CD4-positive, alpha-beta memory T cell (primary cell): Measurements from ENCODE around the gene PRKCD. TPM values are rescaled to one million over a fixed set of nuclear protein-coding genes. Genes with fewer than 3 reads are reported as not detected.

ENCODE experiments used
- CTCF ChIA-PET: fragments of 350-600 bp; sonication (Branson Sonifier 250); formaldehyde crosslinking; loops from one replicate; lab custom pipeline; 2021; ENCODE audit warnings: inconsistent platforms; ENCODE audit not compliant: partially characterized antibody; lab: Charles Lee
- POLR2A ChIA-PET: fragments of 350-600 bp; sonication (Branson Sonifier 250); formaldehyde crosslinking; loops from one replicate; lab custom pipeline; 2021; ENCODE audit not compliant: partially characterized antibody; lab: Charles Lee
- DNase-seq, 5 donors: peaks; one replicate each; pipeline versions ENCODE4 v3.0.0 to v3.0.0-alpha.2; 2020 to 2022; ENCODE audit warnings: mixed read lengths in 1 of 5
- H3K27ac ChIP-seq: one replicate; pipeline ENCODE4 v1.7.0; 2013; ENCODE audit warnings: low read depth, low read length
- H3K27me3 ChIP-seq: 2 replicates; pipeline ENCODE4 v1.7.0; 2013; ENCODE audit warnings: mild to moderate bottlenecking, low read length, moderate library complexity; ENCODE audit not compliant: insufficient read depth
- H3K36me3 ChIP-seq: 2 replicates; pipeline ENCODE4 v1.7.0; 2013; ENCODE audit warnings: mild to moderate bottlenecking, low read length, moderate library complexity; ENCODE audit not compliant: insufficient read depth
- H3K4me1 ChIP-seq: 2 replicates; pipeline ENCODE4 v1.7.0; 2013; ENCODE audit warnings: mild to moderate bottlenecking, low read length, moderate library complexity; ENCODE audit not compliant: insufficient read depth
- H3K4me3 ChIP-seq, 2 donors: one replicate each; pipeline ENCODE4 v1.7.0; 2013; ENCODE audit warnings: low read length in 2 of 2, mild to moderate bottlenecking in 1 of 2
- H3K9me3 ChIP-seq, 2 donors: one replicate each; pipeline ENCODE4 v1.7.0; 2013; ENCODE audit warnings: low read length in 2 of 2, control low read depth in 1 of 2; ENCODE audit not compliant: control insufficient read depth in 1 of 2
- H3K27ac Mint-ChIP-seq, 7 donors: one replicate each; pipeline ENCODE4 v1.8.0; 2020 to 2021; ENCODE audit warnings: mixed read lengths in 7 of 7, mild to moderate bottlenecking in 6 of 7, inconsistent platforms in 3 of 7, moderate library complexity in 3 of 7
- H3K27me3 Mint-ChIP-seq, 2 donors: one replicate each; pipeline ENCODE4 v1.8.0; 2020 to 2021; ENCODE audit warnings: mixed read lengths in 2 of 2
- H3K36me3 Mint-ChIP-seq, 2 donors: one replicate each; pipeline ENCODE4 v1.8.0; 2020 to 2021; ENCODE audit warnings: mixed read lengths in 2 of 2, inconsistent platforms in 1 of 2, mild to moderate bottlenecking in 1 of 2
- H3K4me1 Mint-ChIP-seq, 4 donors: one replicate each; pipeline ENCODE4 v1.8.0; 2020 to 2021; ENCODE audit warnings: mixed read lengths in 4 of 4, mild to moderate bottlenecking in 1 of 4
- H3K4me3 Mint-ChIP-seq, 8 donors: one replicate each; pipeline ENCODE4 v1.8.0; 2020 to 2021; ENCODE audit warnings: mixed read lengths in 8 of 8, mild to moderate bottlenecking in 7 of 8, moderate library complexity in 6 of 8, inconsistent platforms in 3 of 8
- H3K9me3 Mint-ChIP-seq, 8 donors: one replicate each; pipeline ENCODE4 v1.8.0; 2020 to 2021; ENCODE audit warnings: mixed read lengths in 8 of 8, mild to moderate bottlenecking in 5 of 8, inconsistent platforms in 3 of 8, moderate library complexity in 1 of 8
- intact Hi-C: fragments of 100-400 bp; cut with micrococcal nuclease; formaldehyde crosslinking; loops from one replicate; pipeline ENCODE4 v1.15.1; 2023
- polyA plus RNA-seq, 2 donors: library from polyadenylated mRNA; unstranded; fragments of 300-500 nt; fragmentation: Illumina TruSeq; gene quantifications; one replicate each; pipeline ENCODE4 v1.2.3, GENCODE V29; 2021
- total RNA-seq, 2 experiments: library from RNA; stranded (reverse); gene quantifications; one replicate each; pipeline ENCODE4 v1.2.3, GENCODE V29; 2021

Gene PRKCD
- total and polyA plus RNA-seq, 4 experiments from 2014 or later, result 6.6 to 26.4 (median 16.1) TPM

- Histone ChIP-seq H3K4me1 (peaks cover 19% of the 10 kb centered on the region), H3K36me3 (peaks cover 2% of the 10 kb centered on the region), H3K4me3 (no peak overlapping the region), H3K9me3 (no peaks in the 10 kb centered on the region), H3K27me3 (no peaks in the 10 kb centered on the region), H3K27ac (no peak overlapping the region)
- Mint-ChIP-seq H3K4me1 (peaks cover 35 to 71% (median 49%) of the 10 kb centered on the region in 4 donors), H3K36me3 (peaks cover 0 to 15% of the 10 kb centered on the region in 2 donors), H3K9me3 (no peaks in the 10 kb centered on the region), H3K27me3 (no peaks in the 10 kb centered on the region), H3K4me3 (peak overlapping the region in 1 of 8 donors; percentile 5), H3K27ac (peak overlapping the region in 3 of 7 donors; percentile 21 to 72 (median 57))
- intact Hi-C loops, result no loop called here
- no peak for DNase-seq
- ChIA-PET CTCF (interaction anchor here (1.3 kb wide), 1 partner anchor 38 kb away, joined by 3 read pairs; no protein-coding TSS in a partner anchor), POLR2A (no interaction called here)
These were observed 6.6 kb downstream of the PRKCD start for GRCh38 chr3:53167418-53168174.

- ChIA-PET CTCF (no interaction called here), POLR2A (no interaction called here)
- Histone ChIP-seq H3K27ac (no peak overlapping the region), H3K36me3 (peaks cover 2% of the 10 kb centered on the region), H3K9me3 (no peaks in the 10 kb centered on the region), H3K27me3 (no peaks in the 10 kb centered on the region), H3K4me3 (no peak overlapping the region), H3K4me1 (peaks cover 12% of the 10 kb centered on the region)
- peak overlapping the region in 6 of 7 donors; percentile 5 to 78 (median 31) for H3K27ac Mint-ChIP-seq
- peak overlapping the region in 1 of 8 donors; percentile 29 for H3K4me3 Mint-ChIP-seq
- no peaks in the 10 kb centered on the region for H3K27me3 Mint-ChIP-seq
- H3K36me3 Mint-ChIP-seq, result peaks cover 0 to 16% of the 10 kb centered on the region in 2 donors
- peaks cover 28 to 63% (median 41%) of the 10 kb centered on the region in 4 donors for H3K4me1 Mint-ChIP-seq
- intact Hi-C loops, result no loop called here
- no peak for DNase-seq
- H3K9me3 Mint-ChIP-seq, result no peaks in the 10 kb centered on the region
These were observed 7.3 kb downstream of the PRKCD start for GRCh38 chr3:53168175-53168923.

DNA sequence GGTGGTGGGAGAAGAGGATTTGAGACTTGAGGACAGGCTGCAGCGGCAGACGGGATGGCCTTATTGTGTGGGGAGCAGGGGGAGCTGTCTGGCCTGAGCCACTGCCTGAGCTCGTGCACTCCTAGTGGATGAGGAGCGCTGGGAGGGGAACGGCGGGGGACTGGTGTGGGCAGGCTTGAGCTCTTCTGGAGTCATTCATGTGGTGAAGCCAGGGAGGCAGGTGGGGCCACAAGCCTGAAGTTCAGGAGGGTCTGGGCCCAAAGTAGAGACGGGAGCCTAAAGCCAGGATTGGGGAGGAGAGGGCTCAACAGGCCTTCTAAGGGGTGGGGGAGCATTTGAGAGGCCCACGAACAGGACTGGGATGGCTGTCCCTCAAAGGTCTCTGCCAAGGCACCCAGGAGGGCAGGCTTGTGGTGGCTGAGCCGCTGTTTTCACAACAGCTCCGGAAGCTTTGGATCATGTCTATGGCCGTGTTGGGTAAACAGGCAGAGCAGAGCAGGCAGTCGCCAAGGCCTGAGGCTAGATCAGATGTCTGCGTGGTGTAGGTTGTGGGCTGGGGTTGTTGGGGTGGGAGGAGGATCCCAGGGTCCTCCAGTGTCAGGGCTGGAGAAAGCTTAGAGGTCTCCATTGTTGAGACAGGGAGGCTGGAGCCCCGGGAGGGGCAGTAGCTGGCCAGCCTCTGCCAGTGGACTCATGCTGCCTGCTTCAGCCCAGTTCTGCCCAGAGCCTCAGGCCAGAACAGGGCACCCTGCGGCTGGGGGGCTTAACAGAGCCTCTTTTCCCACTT lies 8.2 kb downstream of the PRKCD start:
- Histone ChIP-seq H3K36me3 (peaks cover 2% of the 10 kb centered on the region), H3K27ac (no peak overlapping the region), H3K4me1 (peaks cover 10% of the 10 kb centered on the region), H3K27me3 (no peaks in the 10 kb centered on the region), H3K9me3 (no peaks in the 10 kb centered on the region), H3K4me3 (no peak overlapping the region)
- CTCF ChIA-PET, result interaction anchor here (1.1 to 1.2 kb wide), 3 partner anchors 25 to 35 kb away, joined by 3 to 6 read pairs (median 6); no protein-coding TSS in a partner anchor
- no peaks in the 10 kb centered on the region for H3K9me3 Mint-ChIP-seq
- no peak for DNase-seq
- H3K27ac Mint-ChIP-seq, result peak overlapping the region in 6 of 7 donors; percentile 13 to 78 (median 38)
- H3K4me1 Mint-ChIP-seq, result peaks cover 26 to 54% (median 42%) of the 10 kb centered on the region in 4 donors
- POLR2A ChIA-PET, result interaction anchor here (1.0 to 1.5 kb wide), 2 partner anchors 8 to 11 kb away, joined by 4 read pairs; partner anchors contain the start of gene PRKCD
- H3K4me3 Mint-ChIP-seq, result no peak overlapping the region
- peaks cover 0 to 21% of the 10 kb centered on the region in 2 donors for H3K36me3 Mint-ChIP-seq
- intact Hi-C loops, result no loop called here
- no peaks in the 10 kb centered on the region for H3K27me3 Mint-ChIP-seq

GRCh38 chr3:53169832-53170324 lies 8.9 kb downstream of the PRKCD start:
- Histone ChIP-seq H3K9me3 (no peaks in the 10 kb centered on the region), H3K27me3 (no peaks in the 10 kb centered on the region), H3K4me1 (peaks cover 10% of the 10 kb centered on the region), H3K27ac (no peak overlapping the region), H3K36me3 (peaks cover 2% of the 10 kb centered on the region), H3K4me3 (no peak overlapping the region)
- ChIA-PET POLR2A (interaction anchor here (1.0 to 1.5 kb wide), 2 partner anchors 9 to 11 kb away, joined by 4 read pairs; partner anchors contain the start of gene PRKCD), CTCF (interaction anchor here (0.8 to 1.2 kb wide), 4 partner anchors 25 to 54 kb away, joined by 3 to 6 read pairs (median 4); no protein-coding TSS in a partner anchor)
- H3K36me3 Mint-ChIP-seq, result peaks cover 0 to 23% of the 10 kb centered on the region in 2 donors
- no peaks in the 10 kb centered on the region for H3K9me3 Mint-ChIP-seq
- no peaks in the 10 kb centered on the region for H3K27me3 Mint-ChIP-seq
- DNase-seq, result no peak
- peaks cover 26 to 52% (median 41%) of the 10 kb centered on the region in 4 donors for H3K4me1 Mint-ChIP-seq
- intact Hi-C loops, result no loop called here
- H3K27ac Mint-ChIP-seq, result peak overlapping the region in 2 of 7 donors; percentile 13 to 43
- H3K4me3 Mint-ChIP-seq, result no peak overlapping the region

DNA sequence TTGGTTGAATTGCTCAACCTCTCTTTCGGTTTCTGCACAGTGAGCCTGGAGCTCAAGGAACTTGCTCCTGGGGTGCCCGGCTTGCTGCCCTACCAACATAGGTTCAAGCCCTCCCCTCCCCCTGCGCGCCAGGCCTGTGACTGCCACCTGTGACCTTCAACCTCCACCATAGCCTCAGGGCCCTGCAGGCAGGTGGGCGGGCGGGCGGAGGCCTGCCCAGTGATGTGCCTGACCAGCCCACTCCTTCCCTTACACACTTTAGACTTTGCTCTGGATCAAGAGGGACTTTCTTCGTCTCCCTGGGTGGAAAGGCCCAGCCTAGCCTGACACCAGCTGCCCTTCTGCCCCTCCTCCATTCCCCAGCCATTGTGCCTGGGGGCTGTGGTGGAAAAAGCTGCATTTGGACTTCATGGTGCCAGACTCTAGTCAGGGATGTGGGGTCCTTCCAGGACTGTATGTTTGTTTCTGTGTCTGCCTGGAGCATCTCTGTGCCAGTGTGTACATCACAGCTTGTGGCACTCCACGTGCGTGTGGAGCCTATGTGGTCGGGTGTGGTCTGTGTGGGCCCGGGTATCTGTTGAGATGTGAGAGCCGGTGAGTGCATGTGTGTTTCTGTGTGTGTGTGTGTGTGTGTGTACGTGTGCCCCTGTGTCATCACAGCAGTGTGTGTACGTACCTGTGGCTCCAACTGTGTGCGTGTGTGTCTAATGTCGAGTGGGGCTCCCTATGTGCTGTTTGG lies 9.5 kb downstream of the PRKCD start:
- Histone ChIP-seq H3K9me3 (no peaks in the 10 kb centered on the region), H3K36me3 (peaks cover 2% of the 10 kb centered on the region), H3K27ac (no peak overlapping the region), H3K4me1 (peaks cover 10% of the 10 kb centered on the region), H3K27me3 (no peaks in the 10 kb centered on the region), H3K4me3 (no peak overlapping the region)
- DNase-seq, result no peak
- peaks cover 0 to 26% of the 10 kb centered on the region in 2 donors for H3K36me3 Mint-ChIP-seq
- CTCF ChIA-PET, result interaction anchor here (0.8 to 1.2 kb wide), 4 partner anchors 24 to 55 kb away, joined by 3 to 6 read pairs (median 4); no protein-coding TSS in a partner anchor
- peaks cover 26 to 52% (median 41%) of the 10 kb centered on the region in 4 donors for H3K4me1 Mint-ChIP-seq
- no peaks in the 10 kb centered on the region for H3K27me3 Mint-ChIP-seq
- H3K9me3 Mint-ChIP-seq, result no peaks in the 10 kb centered on the region
- H3K27ac Mint-ChIP-seq, result peak overlapping the region in 6 of 7 donors; percentile 25 to 80 (median 44)
- intact Hi-C loops, result no loop called here
- H3K4me3 Mint-ChIP-seq, result peak overlapping the region in 1 of 8 donors; percentile 20
- POLR2A ChIA-PET, result interaction anchor here (1.0 to 1.5 kb wide), 2 partner anchors 10 to 12 kb away, joined by 4 read pairs; partner anchors contain the start of gene PRKCD

GRCh38 chr3:53171064-53171418 lies 10.0 kb downstream of the PRKCD start:
- no peaks in the 10 kb centered on the region for H3K9me3 ChIP-seq

More at GRCh38 chr3:53171064-53171418, 10.0 kb downstream of the PRKCD start:
- peaks cover 26 to 52% (median 41%) of the 10 kb centered on the region in 4 donors for H3K4me1 Mint-ChIP-seq
- no peak overlapping the region for H3K4me3 Mint-ChIP-seq
- Histone ChIP-seq H3K4me1 (peaks cover 9% of the 10 kb centered on the region), H3K27me3 (no peaks in the 10 kb centered on the region), H3K36me3 (peaks cover 2% of the 10 kb centered on the region), H3K27ac (no peak overlapping the region), H3K4me3 (no peak overlapping the region)
- peaks cover 0 to 26% of the 10 kb centered on the region in 2 donors for H3K36me3 Mint-ChIP-seq
- POLR2A ChIA-PET, result no interaction called here
- H3K27ac Mint-ChIP-seq, result peak overlapping the region in 3 of 7 donors; percentile 25 to 56 (median 48)
- CTCF ChIA-PET, result no interaction called here
- no peaks in the 10 kb centered on the region for H3K27me3 Mint-ChIP-seq
- intact Hi-C loops, result no loop called here
- no peak for DNase-seq
- no peaks in the 10 kb centered on the region for H3K9me3 Mint-ChIP-seq
